GM12878 (cell line): Measurements from ENCODE around the gene CXXC5. TPM values are rescaled to one million over a fixed set of nuclear protein-coding genes. Genes with fewer than 3 reads are reported as not detected.

ENCODE experiments used
- ASH2L ChIP-seq: fragments of 300-600, 200-600 bp; sonication (generic); IDR thresholded peaks from 2 replicates; pipeline ENCODE4 v1.6.1; 2017; ENCODE audit warnings: low read depth, mild to moderate bottlenecking, borderline replicate concordance
- BRCA1 ChIP-seq: IDR thresholded peaks from 2 replicates; pipeline ENCODE4 v1.6.1; 2011; ENCODE audit warnings: low read depth, low read length, improper control_type of control experiment
- CBFB ChIP-seq: IDR thresholded peaks from 2 replicates; pipeline ENCODE4 v1.6.1; 2016; ENCODE audit warnings: antibody characterized with exemption, low read depth
- CUX1 ChIP-seq: IDR thresholded peaks from 2 replicates; pipeline ENCODE4 v1.6.1; 2012; ENCODE audit warnings: improper control_type of control experiment, low read depth, low read length; ENCODE audit not compliant: insufficient replicate concordance
- GABPA ChIP-seq: IDR thresholded peaks from 2 replicates; pipeline ENCODE4 v1.6.1; 2014; ENCODE audit warnings: antibody characterized with exemption, low read depth, mild to moderate bottlenecking, inconsistent platforms
- HCFC1 ChIP-seq: fragments of 150-350 bp; IDR thresholded peaks from 2 replicates; pipeline ENCODE4 v1.6.1; 2014; ENCODE audit warnings: low read length
- HDAC6 ChIP-seq: fragments of 200-600 bp; sonication (generic); IDR thresholded peaks from one replicate; pipeline ENCODE4 v1.8.0; 2017; ENCODE audit warnings: antibody characterized with exemption; ENCODE audit not compliant: unreplicated experiment
- IKZF1 ChIP-seq: fragments of 450-650 bp; conservative IDR thresholded peaks from 2 replicates; pipeline ENCODE4 v1.6.1; 2017; ENCODE audit warnings: antibody characterized with exemption, mild to moderate bottlenecking
- JUNB ChIP-seq: IDR thresholded peaks from 2 replicates; pipeline ENCODE4 v1.6.1; 2016; ENCODE audit warnings: antibody characterized with exemption, mild to moderate bottlenecking
- KDM1A ChIP-seq: fragments of 200-600 bp; sonication (generic); IDR thresholded peaks from 2 replicates; pipeline ENCODE4 v1.6.1; 2016; ENCODE audit warnings: borderline replicate concordance
- POLR2AphosphoS5 ChIP-seq: IDR thresholded peaks from 2 replicates; pipeline ENCODE4 v1.6.1; 2011; ENCODE audit warnings: mild to moderate bottlenecking, low read length, inconsistent platforms
- RAD21 ChIP-seq: IDR thresholded peaks from 2 replicates; pipeline ENCODE4 v1.6.1; 2011; ENCODE audit warnings: mild to moderate bottlenecking, low read depth, low read length, moderate library complexity; ENCODE audit not compliant: insufficient read depth
- RCOR1 ChIP-seq: conservative IDR thresholded peaks from 2 replicates; pipeline ENCODE4 v1.6.1; 2012; ENCODE audit warnings: low read depth, low read length, improper control_type of control experiment
- STAT3 ChIP-seq: IDR thresholded peaks from 2 replicates; pipeline ENCODE4 v1.6.1; 2011; ENCODE audit warnings: low read depth, low read length, improper control_type of control experiment
- TCF12 ChIP-seq: IDR thresholded peaks from 2 replicates; pipeline ENCODE4 v1.6.1; 2011; ENCODE audit warnings: low read depth, mild to moderate bottlenecking, low read length
- TCF3 ChIP-seq: IDR thresholded peaks from 2 replicates; pipeline ENCODE4 v1.6.1; 2012; ENCODE audit warnings: low read depth, mild to moderate bottlenecking, low read length, borderline replicate concordance; ENCODE audit not compliant: insufficient read depth
- ZBTB11 ChIP-seq: fragments of 450-650 bp; formaldehyde crosslinking; IDR thresholded peaks from 2 replicates; pipeline ENCODE4 v1.5.0; 2022; ENCODE audit warnings: mild to moderate bottlenecking, missing genetic modification characterization
- polyA plus RNA-seq, 11 experiments: library from polyadenylated mRNA; depleted of rRNA in 4 of 11; unstranded in 6 of 11; stranded (reverse) in 5 of 11; fragments of >200 nt; fragmentation: Nextera tagmentation in 4 of 11; fragmentation: Illumina TruSeq in 1 of 11; extraction: Ambion mirVana in 4 of 11; extraction: Trizol in 1 of 11; gene quantifications; 1 replicate in 1 of 11; 2 replicates in 10 of 11; pipeline versions ENCODE4 v1.2.1 to v1.2.3, GENCODE V29; 2011 to 2016; ENCODE audit warnings: inconsistent platforms in 2 of 11, missing spikeins in 2 of 11, low read depth in 1 of 11
- total RNA-seq, 4 experiments: library from RNA; depleted of rRNA in 3 of 4; stranded (reverse); fragments of >200 nt in 3 of 4; fragmentation: Illumina TruSeq in 1 of 4; extraction: Trizol in 1 of 4; gene quantifications; 2 replicates each; pipeline versions ENCODE4 v1.2.1 to v1.2.3, GENCODE V29; 2013 to 2021
- TF ChIP-seq, protein P1 (sequence below): fragments of 450-650 bp; IDR thresholded peaks from 2 replicates; pipeline ENCODE4 v1.6.1; 2017; ENCODE audit warnings: antibody characterized with exemption, mild to moderate bottlenecking, moderate library complexity

Gene CXXC5
- total and polyA plus RNA-seq, 10 of the 15 experiments (the other 5 are each of a cell fraction or from before 2014, with no cell fraction given), result 1.8 to 90.8 (median 40.7) TPM

GRCh38 chr5:139669662-139670368, 21.7 kb downstream of the CXXC5 start (continued):
- TF ChIP-seq, protein P1, sequence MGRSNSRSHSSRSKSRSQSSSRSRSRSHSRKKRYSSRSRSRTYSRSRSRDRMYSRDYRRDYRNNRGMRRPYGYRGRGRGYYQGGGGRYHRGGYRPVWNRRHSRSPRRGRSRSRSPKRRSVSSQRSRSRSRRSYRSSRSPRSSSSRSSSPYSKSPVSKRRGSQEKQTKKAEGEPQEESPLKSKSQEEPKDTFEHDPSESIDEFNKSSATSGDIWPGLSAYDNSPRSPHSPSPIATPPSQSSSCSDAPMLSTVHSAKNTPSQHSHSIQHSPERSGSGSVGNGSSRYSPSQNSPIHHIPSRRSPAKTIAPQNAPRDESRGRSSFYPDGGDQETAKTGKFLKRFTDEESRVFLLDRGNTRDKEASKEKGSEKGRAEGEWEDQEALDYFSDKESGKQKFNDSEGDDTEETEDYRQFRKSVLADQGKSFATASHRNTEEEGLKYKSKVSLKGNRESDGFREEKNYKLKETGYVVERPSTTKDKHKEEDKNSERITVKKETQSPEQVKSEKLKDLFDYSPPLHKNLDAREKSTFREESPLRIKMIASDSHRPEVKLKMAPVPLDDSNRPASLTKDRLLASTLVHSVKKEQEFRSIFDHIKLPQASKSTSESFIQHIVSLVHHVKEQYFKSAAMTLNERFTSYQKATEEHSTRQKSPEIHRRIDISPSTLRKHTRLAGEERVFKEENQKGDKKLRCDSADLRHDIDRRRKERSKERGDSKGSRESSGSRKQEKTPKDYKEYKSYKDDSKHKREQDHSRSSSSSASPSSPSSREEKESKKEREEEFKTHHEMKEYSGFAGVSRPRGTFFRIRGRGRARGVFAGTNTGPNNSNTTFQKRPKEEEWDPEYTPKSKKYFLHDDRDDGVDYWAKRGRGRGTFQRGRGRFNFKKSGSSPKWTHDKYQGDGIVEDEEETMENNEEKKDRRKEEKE, result no peak
- TF ChIP-seq CBFB (peak; percentile 52; the same call in 1 of the 2 replicates), HDAC6 (no peak), KDM1A (no peak), RAD21 (no peak), HCFC1 (no peak; the same call in 1 of the 2 replicates), IKZF1 (peak; percentile 96), ZBTB11 (CRISPR knock-in tag) (no peak), GABPA (no peak), POLR2AphosphoS5 (0 out of 2 replicates have a peak, but pooled peaks have one; percentile 23), TCF12 (0 out of 2 replicates have a peak, but pooled peaks have one; percentile 6), STAT3 (no peak), ASH2L (no peak), JUNB (no peak), BRCA1 (no peak), TCF3 (peak; percentile 67; the same call in 1 of the 2 replicates), RCOR1 (no peak), CUX1 (no peak)
